ENCODE data around the gene FEN1.

The FEN1 gene

DNA sequence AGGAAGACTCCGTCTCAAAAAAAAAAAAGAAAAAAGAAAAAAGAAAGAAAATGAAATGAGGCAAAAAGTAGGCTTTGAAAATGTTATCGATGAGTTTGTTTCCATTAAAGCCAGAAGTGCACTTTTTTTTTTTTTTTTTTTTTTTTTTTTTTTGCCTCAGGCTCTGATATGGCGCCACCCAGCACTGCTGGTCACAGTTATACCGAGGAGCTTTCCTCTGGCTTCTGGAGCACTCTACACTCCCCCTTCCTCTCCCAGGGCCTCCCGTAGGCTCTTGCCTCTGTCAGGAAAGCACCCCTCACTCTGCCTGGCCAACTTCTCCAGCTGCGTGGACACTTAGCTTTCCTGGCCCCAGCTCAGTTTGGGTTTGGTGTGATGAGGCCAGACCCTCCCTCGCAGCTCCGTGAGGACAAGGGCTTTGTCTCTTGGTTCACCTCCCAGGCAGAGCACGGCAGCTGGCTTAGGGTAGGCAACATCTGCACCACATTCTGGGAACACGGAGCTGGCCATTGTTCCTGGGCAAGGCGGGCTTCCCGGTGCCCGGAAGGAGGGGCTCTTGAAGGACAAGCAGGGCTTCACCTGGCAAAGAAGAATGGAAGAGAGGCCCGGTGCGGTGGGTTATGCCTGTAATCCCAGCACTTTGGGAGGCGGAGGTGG, 52.3 kb downstream of the FEN1 start:
- no peak for DNase-seq (ENCODE audit: low spot score)

DNA sequence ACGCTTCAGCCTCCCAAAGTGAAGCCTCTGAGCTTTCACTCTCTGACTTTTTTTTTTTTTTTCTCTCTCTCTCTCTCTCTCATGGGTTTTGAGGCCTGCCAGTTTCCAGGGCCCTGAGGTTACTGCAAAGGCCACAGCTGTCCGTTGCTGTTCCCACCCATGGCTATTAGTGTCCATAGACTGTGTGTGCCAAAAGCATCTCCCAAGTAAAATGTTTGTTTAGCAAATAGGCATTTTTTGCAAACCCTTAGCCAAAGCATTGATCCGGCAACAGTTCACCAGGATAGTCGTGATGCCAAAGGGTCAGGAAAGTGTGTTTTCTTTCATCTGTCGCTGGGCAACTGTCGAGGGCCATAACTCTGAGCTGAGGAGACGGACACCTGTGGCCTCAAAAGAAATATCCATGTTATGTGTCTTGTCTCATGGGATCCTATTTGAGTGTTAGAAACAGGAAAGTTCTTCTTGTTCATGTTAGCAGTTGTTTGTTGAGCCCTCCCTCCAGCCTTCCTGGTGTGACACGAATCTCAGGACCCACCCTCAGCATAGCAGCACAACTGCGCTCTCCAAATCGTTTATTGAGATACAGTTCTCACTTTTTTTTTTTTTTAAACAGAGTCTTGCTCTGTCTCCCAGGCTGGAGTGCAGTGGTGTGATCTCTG, 53.8 kb downstream of the FEN1 start:
- DNase-seq (ENCODE audit: low spot score), result no peak

Measured in AG08395 (cell line).